ENCODE results near the gene MTCL3.

MTCL3 gene

DNA sequence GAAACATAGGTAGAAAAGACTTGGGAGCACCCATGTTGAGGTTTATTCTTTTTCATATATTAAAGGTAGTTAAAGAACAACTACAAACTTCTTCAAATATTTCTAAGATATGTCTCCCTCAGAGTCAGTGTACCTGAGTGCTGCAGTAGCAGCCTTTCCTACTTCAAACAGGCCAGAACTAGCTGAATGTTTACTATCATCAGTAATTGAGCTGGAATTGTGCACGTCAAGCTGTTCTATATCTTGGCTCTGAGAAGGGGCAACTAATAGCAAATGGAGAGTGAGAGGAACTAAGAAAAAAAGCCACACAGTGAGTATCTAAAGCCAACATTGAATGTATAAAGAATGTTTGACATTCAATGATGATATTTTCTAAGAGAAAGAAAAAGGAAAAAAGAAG, 21.7 kb downstream of the MTCL3 start:
- H3K4me2 ChIP-seq (ENCODE audit: low read length), result no peak overlapping the region
- DNase-seq (ENCODE audit: low read depth, low spot score) (no peak), ATAC-seq (no peak)
- ChIA-PET CTCF (interaction anchor here (5.1 kb wide), 1 partner anchor 19 kb away, joined by 24 read pairs; no protein-coding TSS in a partner anchor), RAD21 (ENCODE audit: low non-redundant PET in 1 of 2, low total read pairs in 2 of 2, uncharacterized antibody in 2 of 2, unreplicated experiment in 2 of 2) (no interaction called here), POLR2A (no interaction called here)
- no peak overlapping the region for H3K27ac ChIP-seq (ENCODE audit: low read depth, low read length)
- no peak overlapping the region for H2AFZ ChIP-seq (ENCODE audit: low read depth, low read length, poor library complexity, severe bottlenecking)
- H3K9me2 ChIP-seq (ENCODE audit: insufficient read depth), result no peaks in the 10 kb centered on the region
- TF ChIP-seq EZH2phosphoT487 (IDR thresholded peaks at IDR 0.05; ENCODE audit: borderline replicate concordance), result no peak
- TF ChIP-seq POLR2AphosphoS5 (IDR thresholded peaks at IDR 0.05; ENCODE audit: low read depth, low read length), result no peak
- TF ChIP-seq SP1 (IDR thresholded peaks at IDR 0.05; ENCODE audit: low read depth), result no peak
- TF ChIP-seq JUND (IDR thresholded peaks at IDR 0.05), result no peak
- TF ChIP-seq SIN3A (IDR thresholded peaks at IDR 0.05; ENCODE audit: low read depth), result no peak
- TF ChIP-seq, protein P1, sequence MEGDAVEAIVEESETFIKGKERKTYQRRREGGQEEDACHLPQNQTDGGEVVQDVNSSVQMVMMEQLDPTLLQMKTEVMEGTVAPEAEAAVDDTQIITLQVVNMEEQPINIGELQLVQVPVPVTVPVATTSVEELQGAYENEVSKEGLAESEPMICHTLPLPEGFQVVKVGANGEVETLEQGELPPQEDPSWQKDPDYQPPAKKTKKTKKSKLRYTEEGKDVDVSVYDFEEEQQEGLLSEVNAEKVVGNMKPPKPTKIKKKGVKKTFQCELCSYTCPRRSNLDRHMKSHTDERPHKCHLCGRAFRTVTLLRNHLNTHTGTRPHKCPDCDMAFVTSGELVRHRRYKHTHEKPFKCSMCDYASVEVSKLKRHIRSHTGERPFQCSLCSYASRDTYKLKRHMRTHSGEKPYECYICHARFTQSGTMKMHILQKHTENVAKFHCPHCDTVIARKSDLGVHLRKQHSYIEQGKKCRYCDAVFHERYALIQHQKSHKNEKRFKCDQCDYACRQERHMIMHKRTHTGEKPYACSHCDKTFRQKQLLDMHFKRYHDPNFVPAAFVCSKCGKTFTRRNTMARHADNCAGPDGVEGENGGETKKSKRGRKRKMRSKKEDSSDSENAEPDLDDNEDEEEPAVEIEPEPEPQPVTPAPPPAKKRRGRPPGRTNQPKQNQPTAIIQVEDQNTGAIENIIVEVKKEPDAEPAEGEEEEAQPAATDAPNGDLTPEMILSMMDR (IDR thresholded peaks at IDR 0.05 in 2 of 3, conservative IDR thresholded peaks at IDR 0.05 in 1 of 3; ENCODE audit: borderline replicate concordance in 1 of 3, insufficient read depth in 1 of 3, low read depth in 2 of 3, low read length in 2 of 3), result no peak
- TF ChIP-seq EGR1 (IDR thresholded peaks at IDR 0.05; ENCODE audit: low read depth), result no peak
- TF ChIP-seq, protein P2, sequence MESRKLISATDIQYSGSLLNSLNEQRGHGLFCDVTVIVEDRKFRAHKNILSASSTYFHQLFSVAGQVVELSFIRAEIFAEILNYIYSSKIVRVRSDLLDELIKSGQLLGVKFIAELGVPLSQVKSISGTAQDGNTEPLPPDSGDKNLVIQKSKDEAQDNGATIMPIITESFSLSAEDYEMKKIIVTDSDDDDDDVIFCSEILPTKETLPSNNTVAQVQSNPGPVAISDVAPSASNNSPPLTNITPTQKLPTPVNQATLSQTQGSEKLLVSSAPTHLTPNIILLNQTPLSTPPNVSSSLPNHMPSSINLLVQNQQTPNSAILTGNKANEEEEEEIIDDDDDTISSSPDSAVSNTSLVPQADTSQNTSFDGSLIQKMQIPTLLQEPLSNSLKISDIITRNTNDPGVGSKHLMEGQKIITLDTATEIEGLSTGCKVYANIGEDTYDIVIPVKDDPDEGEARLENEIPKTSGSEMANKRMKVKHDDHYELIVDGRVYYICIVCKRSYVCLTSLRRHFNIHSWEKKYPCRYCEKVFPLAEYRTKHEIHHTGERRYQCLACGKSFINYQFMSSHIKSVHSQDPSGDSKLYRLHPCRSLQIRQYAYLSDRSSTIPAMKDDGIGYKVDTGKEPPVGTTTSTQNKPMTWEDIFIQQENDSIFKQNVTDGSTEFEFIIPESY (IDR thresholded peaks at IDR 0.05; ENCODE audit: extremely low read depth, insufficient replicate concordance, low read length), result no peak
- TF ChIP-seq, protein P3, sequence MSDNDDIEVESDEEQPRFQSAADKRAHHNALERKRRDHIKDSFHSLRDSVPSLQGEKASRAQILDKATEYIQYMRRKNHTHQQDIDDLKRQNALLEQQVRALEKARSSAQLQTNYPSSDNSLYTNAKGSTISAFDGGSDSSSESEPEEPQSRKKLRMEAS (IDR thresholded peaks at IDR 0.05), result no peak
- TF ChIP-seq SRF (IDR thresholded peaks at IDR 0.05; ENCODE audit: low read depth), result no peak
- no peak for TF ChIP-seq TCF7L2 (IDR thresholded peaks at IDR 0.05; ENCODE audit: borderline replicate concordance, extremely low read depth, insufficient read depth, insufficient read length)
- no peak for TF ChIP-seq YY1 (IDR thresholded peaks at IDR 0.05; ENCODE audit: extremely low read depth, insufficient replicate concordance, low read depth, low read length)
- TF ChIP-seq ZFX (IDR thresholded peaks at IDR 0.05), result no peak
- TF ChIP-seq RAD21 (IDR thresholded peaks at IDR 0.05; ENCODE audit: low read depth), result no peak
- no peak for TF ChIP-seq ATF3 (IDR thresholded peaks at IDR 0.05)
- TF ChIP-seq FOSL1 (IDR thresholded peaks at IDR 0.05; ENCODE audit: low read depth), result no peak
- no peaks in the 10 kb centered on the region for H3K4me1 ChIP-seq (ENCODE audit: control insufficient read depth in 1 of 2, insufficient read depth in 2 of 2, low read length in 2 of 2)
- H4K20me1 ChIP-seq (ENCODE audit: insufficient read depth), result no peaks in the 10 kb centered on the region
- intact Hi-C loops (cut with micrococcal nuclease), result no loop called here
- no peaks in the 10 kb centered on the region for H3K79me2 ChIP-seq (ENCODE audit: insufficient read depth, low read length)
- no peaks in the 10 kb centered on the region for H3K36me3 ChIP-seq (ENCODE audit: control insufficient read depth in 1 of 2, insufficient read depth in 2 of 2, low read length in 2 of 2)
- no peaks in the 10 kb centered on the region for H3K27me3 ChIP-seq (ENCODE audit: insufficient read depth, low read length)
- no peak overlapping the region for H3K9ac ChIP-seq (ENCODE audit: low read length)
- H3K9me3 ChIP-seq (ENCODE audit: control insufficient read depth in 1 of 2, insufficient read depth in 1 of 2, low read depth in 1 of 2, low read length in 2 of 2), result no peaks in the 10 kb centered on the region
- no peak overlapping the region for H3K4me3 ChIP-seq (replicated peaks in 1 of 2; ENCODE audit: low read depth in 1 of 2, low read length in 2 of 2)
- BruUV-seq (replicated peaks), result no TSS peak
